Measurements from ENCODE around the gene NKAIN1.

GRCh38 chr1:31193729-31194128, 46.0 kb downstream of the NKAIN1 start:
- no peak for TF ChIP-seq ZNF280D (tag by site-specific recombination; IDR thresholded peaks at IDR 0.05)
- no peak for TF ChIP-seq CTCF (tag by site-specific recombination; IDR thresholded peaks at IDR 0.05)
- TF ChIP-seq ZNF274 (IDR thresholded peaks at IDR 0.05; ENCODE audit: low read length) = no peak
- no peak for TF ChIP-seq ZNF274 (tag by site-specific recombination; IDR thresholded peaks at IDR 0.05; ENCODE audit: borderline replicate concordance)
- no peak for TF ChIP-seq ZNF24 (tag by site-specific recombination; IDR thresholded peaks at IDR 0.05)

All from HEK293 (cell line).